Keratinocyte (primary cell): Measurements from ENCODE around the gene RIMBP3B. TPM values are rescaled to one million over a fixed set of nuclear protein-coding genes. Genes with fewer than 3 reads are reported as not detected.
"Not testable (repeated sequence)": the region's sequence is repeated elsewhere in the genome, so short reads cannot be mapped to it uniquely, and the experiment has no call there.

Source experiments
- DNase-seq: peaks from one replicate; pipeline ENCODE4 v3.0.0-alpha.2; 2011; ENCODE audit warnings: low read depth, missing footprints, low spot score
- FAIRE-seq: peaks from 2 replicates; lab custom pipeline; 2011; peaks lifted over from hg19 to GRCh38; lab: Jason Lieb, UNC
- H2AFZ ChIP-seq: 2 replicates; pipeline ENCODE4 v1.6.0; 2012; ENCODE audit warnings: low read length, control low read depth, inconsistent platforms; ENCODE audit not compliant: control insufficient read depth
- H3K27ac ChIP-seq: 2 replicates; pipeline ENCODE4 v1.5.1; 2011; ENCODE audit warnings: low read length; ENCODE audit not compliant: control insufficient read depth, insufficient read depth
- H3K27me3 ChIP-seq: 3 replicates; pipeline ENCODE4 v1.6.0; 2011; ENCODE audit warnings: low read length; ENCODE audit not compliant: control insufficient read depth, insufficient read depth; ENCODE audit errors: extremely low read depth
- H3K36me3 ChIP-seq, 2 experiments: 2 replicates in 1 of 2; 3 replicates in 1 of 2; pipeline ENCODE4 v1.5.1; 2011; ENCODE audit warnings: low read length in 2 of 2, mild to moderate bottlenecking in 1 of 2; ENCODE audit not compliant: control insufficient read depth in 2 of 2, insufficient read depth in 2 of 2; ENCODE audit errors: extremely low read depth in 1 of 2
- H3K4me1 ChIP-seq: 3 replicates; pipeline ENCODE4 v1.5.1; 2011; ENCODE audit warnings: low read length; ENCODE audit not compliant: control insufficient read depth, insufficient read depth; ENCODE audit errors: extremely low read depth
- H3K4me2 ChIP-seq: 3 replicates; pipeline ENCODE4 v1.6.0; 2011; ENCODE audit warnings: low read depth, low read length; ENCODE audit not compliant: control insufficient read depth, insufficient read depth; ENCODE audit errors: extremely low read depth
- H3K4me3 ChIP-seq, 3 experiments: fragments of 200-600 bp in 1 of 3; sonication (generic) in 1 of 3; 2 replicates in 2 of 3; 3 replicates in 1 of 3; pipeline ENCODE4 v1.5.1; 2011 to 2016; ENCODE audit warnings: low read length in 3 of 3, mild to moderate bottlenecking in 3 of 3, control low read depth in 2 of 3, inconsistent platforms in 1 of 3, low read depth in 1 of 3, mixed read lengths in 1 of 3, mixed run types in 1 of 3, moderate library complexity in 1 of 3; ENCODE audit not compliant: control insufficient read depth in 2 of 3, insufficient read depth in 2 of 3; ENCODE audit errors: extremely low read depth in 1 of 3
- H3K79me2 ChIP-seq: 2 replicates; pipeline ENCODE4 v1.6.0; 2012; ENCODE audit warnings: low read length; ENCODE audit not compliant: control insufficient read depth, insufficient read depth
- H3K9ac ChIP-seq: 3 replicates; pipeline ENCODE4 v1.6.0; 2011; ENCODE audit warnings: low read length; ENCODE audit not compliant: control insufficient read depth, insufficient read depth; ENCODE audit errors: extremely low read depth
- H3K9me1 ChIP-seq: 3 replicates; pipeline ENCODE4 v1.6.0; 2011; ENCODE audit warnings: low read length; ENCODE audit not compliant: control insufficient read depth, insufficient read depth; ENCODE audit errors: extremely low read depth
- H3K9me3 ChIP-seq: 2 replicates; pipeline ENCODE4 v1.5.1; 2012; ENCODE audit warnings: low read depth, low read length; ENCODE audit not compliant: control insufficient read depth
- H4K20me1 ChIP-seq: 3 replicates; pipeline ENCODE4 v1.6.0; 2011; ENCODE audit warnings: low read length; ENCODE audit not compliant: control insufficient read depth, insufficient read depth; ENCODE audit errors: extremely low read depth
- dilution Hi-C: fragments of 300-500 bp; cut with MboI; formaldehyde crosslinking; loops from one replicate; pipeline ENCODE4 v1.7.0; 2020; ENCODE audit warnings: low sequenced_read_pairs; ENCODE audit not compliant: extremely low pct_ligation_motif_present
- polyA plus RNA-seq, 5 experiments: library from polyadenylated mRNA; depleted of rRNA in 3 of 5; stranded (reverse) in 3 of 5; stranded (forward) in 1 of 5; unstranded in 1 of 5; fragments of >200 nt; gene quantifications; 1 replicate in 1 of 5; 2 replicates in 3 of 5; 3 replicates in 1 of 5; pipeline versions ENCODE4 v1.2.1 to v1.2.3, GENCODE V29; 2011 to 2012; ENCODE audit warnings: missing spikeins in 2 of 5, low read depth in 1 of 5, low replicate concordance in 1 of 5

RIMBP3B gene
- polyA plus RNA-seq, 1 donor (not counting 4 experiments of a cell fraction or from before 2014, with no cell fraction given): not detected

DNA sequence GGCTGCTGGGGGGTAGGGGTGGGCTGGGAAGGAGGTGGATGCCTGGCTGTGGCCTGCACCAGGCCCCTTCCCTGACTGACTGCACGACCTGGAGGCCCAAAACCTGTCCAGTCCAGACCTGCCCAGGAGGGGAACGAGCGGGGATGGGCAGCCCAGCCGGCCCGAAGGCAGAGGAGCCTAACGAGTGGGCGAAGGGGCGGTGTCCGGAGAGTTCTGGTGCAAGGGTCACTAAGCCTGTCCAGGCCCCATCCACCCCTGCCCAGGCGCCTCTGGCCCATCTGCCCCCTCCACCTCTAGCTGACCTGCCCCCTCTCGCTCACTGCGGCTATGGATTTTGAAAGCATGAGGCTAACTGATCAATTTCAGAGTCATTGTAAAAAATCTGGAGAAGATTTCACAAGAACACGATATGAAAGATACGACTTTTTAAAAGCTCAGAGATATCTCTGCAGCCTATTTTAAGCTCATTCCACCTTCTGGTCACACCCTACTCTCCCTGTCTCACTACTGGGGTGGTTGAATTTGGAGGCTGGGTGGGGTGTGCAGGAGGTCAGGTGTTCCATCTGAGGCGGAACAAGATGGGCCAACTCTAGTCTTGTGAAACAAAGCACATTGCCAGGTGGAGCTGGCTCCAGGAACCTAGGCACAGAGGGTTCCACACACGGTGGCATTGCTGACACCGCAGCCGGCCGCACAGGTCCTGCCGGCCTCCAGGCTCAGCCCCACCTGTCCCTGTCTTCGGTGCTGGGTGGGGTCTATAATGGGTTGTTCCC lies 17.8 kb downstream of the RIMBP3B start:
- FAIRE-seq, H2AFZ ChIP-seq, H3K9me1 ChIP-seq, H3K36me3 ChIP-seq, H4K20me1 ChIP-seq, H3K4me2 ChIP-seq, H3K9me3 ChIP-seq, H3K4me1 ChIP-seq, H3K27me3 ChIP-seq, H3K79me2 ChIP-seq, dilution Hi-C loops, DNase-seq, H3K9ac ChIP-seq, H3K4me3 ChIP-seq, H3K27ac ChIP-seq: not testable (repeated sequence)

DNA sequence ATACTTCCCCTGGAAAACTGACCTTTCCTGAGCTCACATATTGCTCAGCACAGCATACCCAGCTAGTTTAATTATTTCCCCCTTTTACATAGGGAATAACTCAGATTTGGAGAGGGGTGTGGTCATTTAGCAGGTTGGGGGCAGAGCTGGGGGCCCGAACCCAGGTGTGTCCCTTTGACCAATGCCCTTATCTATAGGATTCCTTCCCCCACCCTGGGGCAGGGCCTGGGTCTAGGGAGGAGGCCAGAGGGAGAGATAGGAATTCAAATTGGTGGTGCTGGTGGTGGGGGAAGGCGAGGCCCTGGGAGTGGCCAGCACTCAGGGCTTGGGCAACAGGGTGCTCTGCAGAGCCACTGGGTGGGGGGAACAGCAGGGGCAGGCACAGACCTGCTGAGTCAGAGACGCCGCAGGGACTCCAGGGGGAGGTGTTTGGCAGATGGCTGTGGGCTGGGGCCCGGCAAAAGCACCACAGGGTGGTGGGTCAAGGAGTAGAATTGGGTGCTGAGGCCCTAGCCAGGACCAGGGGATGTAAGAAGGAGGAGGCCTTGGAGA lies 19.3 kb downstream of the RIMBP3B start:
- H3K9me3 ChIP-seq, H3K27ac ChIP-seq, FAIRE-seq, H3K4me3 ChIP-seq, H3K9ac ChIP-seq, H3K4me2 ChIP-seq, H3K9me1 ChIP-seq, dilution Hi-C loops, H3K4me1 ChIP-seq, H3K79me2 ChIP-seq, DNase-seq, H2AFZ ChIP-seq, H4K20me1 ChIP-seq, H3K36me3 ChIP-seq, H3K27me3 ChIP-seq: not testable (repeated sequence)

DNA sequence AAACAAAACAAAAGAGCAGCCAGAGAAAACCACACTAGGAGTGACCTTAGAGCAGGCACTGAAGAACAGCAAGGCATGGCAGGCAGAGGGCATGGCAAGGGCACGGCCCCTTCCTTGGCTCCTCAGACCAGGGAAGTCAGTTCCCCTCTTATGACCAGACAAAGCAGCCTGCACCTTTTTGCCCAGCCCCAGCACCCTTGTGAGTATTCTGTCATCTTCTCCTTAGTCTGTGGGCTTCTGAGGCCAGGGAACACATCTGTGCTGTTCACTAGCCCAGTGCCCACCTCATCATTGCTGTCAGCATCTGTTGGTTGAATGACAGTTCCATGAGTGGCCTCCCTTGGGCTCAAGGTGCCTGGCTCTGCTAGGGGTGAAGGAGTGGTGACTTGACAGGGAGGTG lies 23.6 kb downstream of the RIMBP3B start:
- H3K27ac ChIP-seq, H3K4me3 ChIP-seq, H3K9me3 ChIP-seq, H2AFZ ChIP-seq, H3K9ac ChIP-seq, H3K27me3 ChIP-seq, FAIRE-seq, H3K79me2 ChIP-seq, H3K36me3 ChIP-seq, H3K4me2 ChIP-seq, DNase-seq, H3K9me1 ChIP-seq, H3K4me1 ChIP-seq, dilution Hi-C loops, H4K20me1 ChIP-seq: not testable (repeated sequence)

DNA sequence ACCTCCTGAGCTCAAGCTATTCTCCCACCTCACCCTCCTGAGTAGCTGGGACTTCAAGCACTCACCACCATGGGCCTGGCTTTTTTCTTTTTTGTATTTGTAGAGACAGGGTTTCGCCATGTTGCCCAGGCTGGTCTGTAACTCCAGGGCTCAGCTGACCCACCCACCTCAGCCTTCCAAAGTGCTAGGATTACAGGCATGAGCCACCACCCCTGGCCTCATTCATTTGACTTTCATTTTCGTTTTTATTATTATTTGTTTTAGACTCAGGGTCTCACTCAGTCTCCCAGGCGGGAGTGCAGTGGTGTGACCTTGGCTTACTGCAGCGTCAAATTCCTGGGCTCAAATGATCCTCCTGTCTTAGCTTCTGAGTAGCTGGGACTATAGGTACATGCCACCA lies 24.2 kb downstream of the RIMBP3B start:
- H3K79me2 ChIP-seq, H3K9ac ChIP-seq, DNase-seq, H3K9me3 ChIP-seq, H3K4me2 ChIP-seq, H3K27me3 ChIP-seq, H3K27ac ChIP-seq, H2AFZ ChIP-seq, H3K4me1 ChIP-seq, H4K20me1 ChIP-seq, H3K4me3 ChIP-seq, dilution Hi-C loops, FAIRE-seq, H3K9me1 ChIP-seq, H3K36me3 ChIP-seq: not testable (repeated sequence)

DNA sequence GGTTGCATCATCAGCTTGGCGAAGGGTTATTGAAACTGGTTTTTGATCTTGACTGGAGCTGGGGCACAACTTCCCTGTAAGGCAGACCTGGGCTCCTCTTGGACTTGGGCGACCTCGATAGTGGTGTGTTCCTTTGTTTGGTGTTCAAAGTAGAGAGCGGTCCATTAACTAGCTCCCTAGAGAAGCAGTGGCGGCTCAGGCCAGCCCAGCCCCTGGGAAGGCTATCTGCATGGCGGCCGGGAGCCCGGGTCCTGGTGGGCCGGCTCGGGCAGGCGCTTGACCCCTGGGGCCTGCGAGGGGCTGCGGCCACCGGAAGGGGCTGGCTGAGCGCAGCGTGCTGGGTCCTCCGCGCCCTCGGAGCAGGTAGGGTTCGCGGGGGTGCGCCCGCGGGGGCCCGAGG lies 32.8 kb downstream of the RIMBP3B start:
- H3K9me3 ChIP-seq, H3K9ac ChIP-seq, H2AFZ ChIP-seq, FAIRE-seq, H3K4me2 ChIP-seq, H3K27me3 ChIP-seq, DNase-seq, H3K4me1 ChIP-seq, H3K79me2 ChIP-seq, H4K20me1 ChIP-seq, H3K36me3 ChIP-seq, H3K4me3 ChIP-seq, H3K9me1 ChIP-seq, H3K27ac ChIP-seq, dilution Hi-C loops: not testable (repeated sequence)
